Heart left ventricle (tissue), 13 donors: Measurements from ENCODE around the gene USP34.

Experiments used
- POLR2A ChIP-seq, 2 donors: fragments of 450-650 bp; IDR thresholded peaks; one replicate each; pipeline ENCODE4 v1.6.1; 2017; ENCODE audit warnings: antibody characterized with exemption in 2 of 2, mild to moderate bottlenecking in 2 of 2, moderate library complexity in 2 of 2
- TF ChIP-seq, protein P1 (sequence below), 12 donors: fragments of 200-600 bp; sonication (generic) in 4 of 12; IDR thresholded peaks; one replicate each; pipeline versions ENCODE4 v1.5.0 to v1.8.0; 2018 to 2022; ENCODE audit warnings: antibody characterized with exemption in 12 of 12, mild to moderate bottlenecking in 5 of 12
- donor health status: ischemic (EF 13 %, LVEDD 7.1; RV severe dilation, severe dysfunction).
- donor health status: DM: no; HTN: yes; CAD: no.
- donor health status: DM: no; HTN: no; CAD: no.
- donor health status: ischemic (EF 25% LVEDD 6.9; RV normal size, moderate dysfunction).
- donor health status: ischemic (EF 25% LVEDD 5.7; RV mildly dilated, moderate dysfunction).
- donor health status: ischemic (EF 35%, LVEDD 5.7; RV mildly dilated, moderate dysfunction).
- donor health status: nonischemic (EF 11% LVEDD 7.7; RV severe dilation, severe dysfunction).
- donor health status: DM: yes; HTN: yes; CAD: no.
- donor health status: PGD.
- donor health status: ischemic (EF 29% LVEDD 5.4; RV normal size, mild dysfunction).
- donor health status: nonischemic (EF 23%, LVEDD 6.1; RV moderate dilation, normal function).

DNA sequence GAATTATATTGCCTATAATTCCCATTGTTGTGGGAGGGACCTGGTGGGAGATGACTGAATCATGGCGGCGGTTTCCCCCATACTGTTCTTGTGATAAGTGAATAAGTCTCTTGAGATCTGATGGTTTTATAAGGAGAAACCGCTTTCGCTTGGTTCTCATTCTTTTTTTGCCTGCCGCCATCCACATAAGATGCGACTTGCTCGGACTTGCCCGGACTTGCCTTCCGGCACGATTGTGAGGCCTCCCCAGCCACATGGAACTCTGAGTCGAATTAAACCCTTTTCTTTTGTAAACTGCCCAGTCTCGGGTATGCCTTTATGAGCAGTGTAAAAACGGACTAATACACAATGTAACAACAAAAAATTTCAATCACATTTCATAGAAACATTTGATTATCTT, 193.1 kb downstream of the USP34 start:
- TF ChIP-seq, protein P1, sequence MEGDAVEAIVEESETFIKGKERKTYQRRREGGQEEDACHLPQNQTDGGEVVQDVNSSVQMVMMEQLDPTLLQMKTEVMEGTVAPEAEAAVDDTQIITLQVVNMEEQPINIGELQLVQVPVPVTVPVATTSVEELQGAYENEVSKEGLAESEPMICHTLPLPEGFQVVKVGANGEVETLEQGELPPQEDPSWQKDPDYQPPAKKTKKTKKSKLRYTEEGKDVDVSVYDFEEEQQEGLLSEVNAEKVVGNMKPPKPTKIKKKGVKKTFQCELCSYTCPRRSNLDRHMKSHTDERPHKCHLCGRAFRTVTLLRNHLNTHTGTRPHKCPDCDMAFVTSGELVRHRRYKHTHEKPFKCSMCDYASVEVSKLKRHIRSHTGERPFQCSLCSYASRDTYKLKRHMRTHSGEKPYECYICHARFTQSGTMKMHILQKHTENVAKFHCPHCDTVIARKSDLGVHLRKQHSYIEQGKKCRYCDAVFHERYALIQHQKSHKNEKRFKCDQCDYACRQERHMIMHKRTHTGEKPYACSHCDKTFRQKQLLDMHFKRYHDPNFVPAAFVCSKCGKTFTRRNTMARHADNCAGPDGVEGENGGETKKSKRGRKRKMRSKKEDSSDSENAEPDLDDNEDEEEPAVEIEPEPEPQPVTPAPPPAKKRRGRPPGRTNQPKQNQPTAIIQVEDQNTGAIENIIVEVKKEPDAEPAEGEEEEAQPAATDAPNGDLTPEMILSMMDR (IDR thresholded peaks at IDR 0.05), result no peak
- no peak for TF ChIP-seq POLR2A (IDR thresholded peaks at IDR 0.05)
